Neuronal stem cell (in vitro differentiated cells): Measurements from ENCODE around the gene TAF4B.
"Not testable (repeated sequence)": the region's sequence is repeated elsewhere in the genome, so short reads cannot be mapped to it uniquely, and the experiment has no call there.

Source experiments
- DNase-seq: peaks from one replicate; pipeline ENCODE4 v3.0.0-alpha.2; 2013; ENCODE audit warnings: low spot score
- H2AFZ ChIP-seq: one replicate; pipeline ENCODE4 v1.6.1; 2013; ENCODE audit warnings: mild to moderate bottlenecking, low read length, inconsistent platforms
- H2AK5ac ChIP-seq: 2 replicates; pipeline ENCODE4 v1.6.1; 2013; ENCODE audit warnings: low read depth, mild to moderate bottlenecking, inconsistent platforms, low read length, moderate library complexity, mixed read lengths
- H2BK120ac ChIP-seq: 2 replicates; pipeline ENCODE4 v1.6.1; 2013; ENCODE audit warnings: low read depth, mild to moderate bottlenecking, inconsistent platforms, low read length, moderate library complexity, mixed read lengths
- H2BK12ac ChIP-seq: one replicate; pipeline ENCODE4 v1.6.1; 2013; ENCODE audit warnings: low read length, inconsistent platforms
- H2BK15ac ChIP-seq: 2 replicates; pipeline ENCODE4 v1.6.1; 2013; ENCODE audit warnings: mild to moderate bottlenecking, low read length, inconsistent platforms, mixed read lengths
- H2BK5ac ChIP-seq: one replicate; pipeline ENCODE4 v1.6.1; 2013; ENCODE audit warnings: inconsistent platforms, mild to moderate bottlenecking, low read length, moderate library complexity
- H3K14ac ChIP-seq: one replicate; pipeline ENCODE4 v1.6.1; 2013; ENCODE audit warnings: low read length, inconsistent platforms
- H3K18ac ChIP-seq: 2 replicates; pipeline ENCODE4 v1.6.1; 2013; ENCODE audit warnings: low read length, inconsistent platforms
- H3K23ac ChIP-seq: 2 replicates; pipeline ENCODE4 v1.6.1; 2013; ENCODE audit warnings: low read depth, mild to moderate bottlenecking, mixed read lengths, low read length, inconsistent platforms; ENCODE audit not compliant: poor library complexity
- H3K27ac ChIP-seq: replicated peaks from 3 replicates; pipeline ENCODE4 v1.5.1; 2013; ENCODE audit warnings: low read length, inconsistent platforms
- H3K27me3 ChIP-seq, 3 experiments: 2 replicates each; pipeline ENCODE4 v1.6.1; 2013; ENCODE audit warnings: low read length in 3 of 3, mild to moderate bottlenecking in 2 of 3, inconsistent platforms in 1 of 3, low read depth in 1 of 3, mixed read lengths in 1 of 3, moderate library complexity in 1 of 3; ENCODE audit not compliant: control insufficient read depth in 3 of 3, insufficient read depth in 3 of 3
- H3K36me3 ChIP-seq, 2 donors: replicated peaks in 1 of 2; 2 replicates each; pipeline ENCODE4 v1.6.1; 2013; ENCODE audit warnings: low read length in 2 of 2; ENCODE audit not compliant: control insufficient read depth in 2 of 2, insufficient read depth in 2 of 2
- H3K4ac ChIP-seq: 2 replicates; pipeline ENCODE4 v1.6.1; 2013; ENCODE audit warnings: inconsistent platforms, mild to moderate bottlenecking, low read length, moderate library complexity
- H3K4me1 ChIP-seq, 2 donors: 1 replicate in 1 of 2; 2 replicates in 1 of 2; pipeline ENCODE4 v1.6.1; 2013; ENCODE audit warnings: low read length in 2 of 2, low read depth in 1 of 2; ENCODE audit not compliant: control insufficient read depth in 2 of 2, insufficient read depth in 1 of 2
- H3K4me2 ChIP-seq: one replicate; pipeline ENCODE4 v1.6.1; 2013; ENCODE audit warnings: mild to moderate bottlenecking, low read length, inconsistent platforms; ENCODE audit not compliant: insufficient read depth, poor library complexity, severe bottlenecking
- H3K4me3 ChIP-seq, 2 donors: 2 replicates each; pipeline ENCODE4 v1.5.1; 2013; ENCODE audit warnings: low read length in 2 of 2, mild to moderate bottlenecking in 2 of 2, inconsistent platforms in 1 of 2, moderate library complexity in 1 of 2
- H3K79me1 ChIP-seq: one replicate; pipeline ENCODE4 v1.6.1; 2013; ENCODE audit warnings: low read depth, mild to moderate bottlenecking, inconsistent platforms, low read length, moderate library complexity
- H3K9ac ChIP-seq: one replicate; pipeline ENCODE4 v1.6.1; 2013; ENCODE audit warnings: mild to moderate bottlenecking, low read depth, low read length, inconsistent platforms; ENCODE audit not compliant: poor library complexity
- H3K9me3 ChIP-seq, 2 donors: replicated peaks in 1 of 2; 2 replicates each; pipeline versions ENCODE3 to v1.6.1; 2013; ENCODE audit warnings: low read length in 2 of 2, mild to moderate bottlenecking in 2 of 2, inconsistent platforms in 1 of 2, low read depth in 1 of 2, mixed read lengths in 1 of 2, moderate library complexity in 1 of 2; ENCODE audit not compliant: control insufficient read depth in 2 of 2, insufficient read depth in 1 of 2
- H4K8ac ChIP-seq: one replicate; pipeline ENCODE4 v1.6.1; 2013; ENCODE audit warnings: low read depth, mild to moderate bottlenecking, inconsistent platforms, low read length, moderate library complexity
- H4K91ac ChIP-seq: one replicate; pipeline ENCODE4 v1.6.1; 2013; ENCODE audit warnings: low read length, low read depth, mild to moderate bottlenecking, inconsistent platforms; ENCODE audit not compliant: poor library complexity
- WGBS, 2 donors: extraction: QIAGEN DNeasy Blood & Tissue Kit; methylation state at CpG; one replicate each; pipeline ENCODE4 v1.1.7; 2013; ENCODE audit warnings: missing lambda C conversion rate in 2 of 2, mixed read lengths in 1 of 2; ENCODE audit not compliant: insufficient read length in 2 of 2, insufficient replicate concordance in 1 of 2; ENCODE audit errors: extremely low coverage in 2 of 2; 5-methylcytosine and 5-hydroxymethylcytosine counted together

TAF4B gene

GRCh38 chr18:26381555-26381954 lies 155.3 kb downstream of the TAF4B start:
- peaks cover 0 to 13% of the 10 kb centered on the region in 2 donors for H3K4me1 ChIP-seq
- not testable (repeated sequence) for H2AK5ac ChIP-seq, H3K18ac ChIP-seq, H3K4ac ChIP-seq, H3K27ac ChIP-seq, H3K4me2 ChIP-seq, DNase-seq, H3K23ac ChIP-seq, H2BK5ac ChIP-seq, H2BK12ac ChIP-seq, H3K14ac ChIP-seq, H3K27me3 ChIP-seq, H3K79me1 ChIP-seq, H2BK15ac ChIP-seq, H3K9ac ChIP-seq, H3K9me3 ChIP-seq, H3K4me3 ChIP-seq, H3K36me3 ChIP-seq, H2BK120ac ChIP-seq, H4K8ac ChIP-seq, H2AFZ ChIP-seq, H4K91ac ChIP-seq
- WGBS, 2 donors: no CpG with 5 or more reads among the region's 8 CpGs

GRCh38 chr18:26383454-26384270 lies 157.4 kb downstream of the TAF4B start:
- no peak overlapping the region for H2AK5ac ChIP-seq
- peaks cover 0 to 13% of the 10 kb centered on the region in 2 donors for H3K4me1 ChIP-seq
- H2BK120ac ChIP-seq: no peak overlapping the region

DNA sequence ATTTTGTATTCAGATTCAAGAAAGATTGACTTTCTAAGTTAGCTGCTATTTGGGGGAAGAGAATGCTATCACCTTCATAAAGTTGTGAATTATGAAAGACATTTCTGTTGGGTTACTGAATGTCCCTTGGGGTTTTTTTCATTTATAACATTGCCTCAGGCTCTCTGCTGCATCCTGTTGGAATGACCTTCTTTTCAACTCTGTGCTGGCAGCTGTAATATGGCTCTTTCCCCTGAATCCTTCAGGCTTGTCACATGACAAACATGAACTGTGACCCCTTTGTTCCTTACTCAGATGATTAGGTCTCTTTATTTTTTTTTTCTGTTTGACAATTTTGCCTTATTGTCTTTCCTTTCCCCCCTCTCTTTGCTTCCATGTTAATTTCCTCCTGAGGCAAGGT lies 159.8 kb downstream of the TAF4B start:
- no peak overlapping the region for H3K4me3 ChIP-seq

More at GRCh38 chr18:26383454-26384270, 157.4 kb downstream of the TAF4B start:
- no peak overlapping the region for H2BK12ac ChIP-seq
- H2AFZ ChIP-seq: peak overlapping the region; percentile 68
- no peaks in the 10 kb centered on the region for H3K9me3 ChIP-seq
- H3K27ac ChIP-seq: no peak overlapping the region
- H4K91ac ChIP-seq: no peak overlapping the region
- WGBS, 2 donors: no CpG with 5 or more reads among the region's 2 CpGs
- no peak overlapping the region for H3K4me3 ChIP-seq
- no peak overlapping the region for H3K18ac ChIP-seq
- no peaks in the 10 kb centered on the region for H3K79me1 ChIP-seq
- no peak overlapping the region for H4K8ac ChIP-seq
- DNase-seq: peak; percentile 33
- no peak overlapping the region for H3K4ac ChIP-seq
- no peak overlapping the region for H3K9ac ChIP-seq
- H3K27me3 ChIP-seq: no peaks in the 10 kb centered on the region
- no peak overlapping the region for H2BK15ac ChIP-seq
- no peak overlapping the region for H3K23ac ChIP-seq
- no peak overlapping the region for H2BK5ac ChIP-seq
- no peaks in the 10 kb centered on the region for H3K36me3 ChIP-seq
- no peak overlapping the region for H3K4me2 ChIP-seq
- no peak overlapping the region for H3K14ac ChIP-seq

GRCh38 chr18:26386441-26386840 lies 160.2 kb downstream of the TAF4B start:
- Histone ChIP-seq H2BK15ac (no peak overlapping the region), H3K23ac (no peak overlapping the region), H3K4ac (no peak overlapping the region), H3K14ac (no peak overlapping the region), H2BK120ac (no peak overlapping the region), H3K9me3 (no peaks in the 10 kb centered on the region), H3K9ac (no peak overlapping the region), H3K4me1 (peaks cover 0 to 13% of the 10 kb centered on the region in 2 donors), H3K4me3 (no peak overlapping the region), H4K8ac (no peak overlapping the region), H2AK5ac (no peak overlapping the region), H2BK12ac (no peak overlapping the region), H3K27ac (no peak overlapping the region), H2BK5ac (no peak overlapping the region), H3K79me1 (no peaks in the 10 kb centered on the region), H3K4me2 (no peak overlapping the region), H3K27me3 (no peaks in the 10 kb centered on the region), H3K18ac (no peak overlapping the region), H4K91ac (no peak overlapping the region), H2AFZ (peak overlapping the region; percentile 77), H3K36me3 (no peaks in the 10 kb centered on the region)
- no peak for DNase-seq
- no CpG with 5 or more reads among the region's 2 CpGs for WGBS, 2 donors

More for the DNA sequence above, 159.8 kb downstream of the TAF4B start:
- Histone ChIP-seq H2AFZ (peak overlapping the region; percentile 77), H3K36me3 (no peaks in the 10 kb centered on the region), H3K9me3 (no peaks in the 10 kb centered on the region), H3K4ac (no peak overlapping the region), H2BK5ac (no peak overlapping the region), H3K4me2 (no peak overlapping the region), H2AK5ac (no peak overlapping the region), H2BK120ac (no peak overlapping the region), H3K14ac (no peak overlapping the region), H3K4me1 (peaks cover 0 to 13% of the 10 kb centered on the region in 2 donors), H3K18ac (no peak overlapping the region), H2BK12ac (no peak overlapping the region), H2BK15ac (no peak overlapping the region), H3K27ac (no peak overlapping the region), H4K91ac (no peak overlapping the region), H3K23ac (no peak overlapping the region), H3K27me3 (no peaks in the 10 kb centered on the region), H3K9ac (no peak overlapping the region), H4K8ac (no peak overlapping the region), H3K79me1 (no peaks in the 10 kb centered on the region)
- no peak for DNase-seq
